Measurements from ENCODE around the gene CEP95. TPM values are rescaled to one million over a fixed set of nuclear protein-coding genes. Genes with fewer than 3 reads are reported as not detected.
"Not testable (repeated sequence)": the region's sequence is repeated elsewhere in the genome, so short reads cannot be mapped to it uniquely, and the experiment has no call there.

Gene CEP95
- total RNA-seq, 1 experiment from 2014 or later = 18.5 TPM

- Histone ChIP-seq H3K36me3 (replicated peaks; ENCODE audit: control insufficient read depth, insufficient read depth, low read length) (peaks cover 29% of the 10 kb centered on the region), H3K27me3 (ENCODE audit: control insufficient read depth, insufficient read depth, low read length) (no peaks in the 10 kb centered on the region), H3K4me3 (ENCODE audit: insufficient read depth, low read depth, low read length) (no peak overlapping the region)
- no peak for DNase-seq
Observed at GRCh38 chr17:64484380-64484779, 22.4 kb upstream of the CEP95 start.

- H3K36me3 ChIP-seq (replicated peaks; ENCODE audit: control insufficient read depth, insufficient read depth, low read length) = peaks cover 40% of the 10 kb centered on the region
- H3K4me3 ChIP-seq (ENCODE audit: insufficient read depth, low read depth, low read length) = no peak overlapping the region
Observed at GRCh38 chr17:64488301-64488700, 18.5 kb upstream of the CEP95 start.

DNA sequence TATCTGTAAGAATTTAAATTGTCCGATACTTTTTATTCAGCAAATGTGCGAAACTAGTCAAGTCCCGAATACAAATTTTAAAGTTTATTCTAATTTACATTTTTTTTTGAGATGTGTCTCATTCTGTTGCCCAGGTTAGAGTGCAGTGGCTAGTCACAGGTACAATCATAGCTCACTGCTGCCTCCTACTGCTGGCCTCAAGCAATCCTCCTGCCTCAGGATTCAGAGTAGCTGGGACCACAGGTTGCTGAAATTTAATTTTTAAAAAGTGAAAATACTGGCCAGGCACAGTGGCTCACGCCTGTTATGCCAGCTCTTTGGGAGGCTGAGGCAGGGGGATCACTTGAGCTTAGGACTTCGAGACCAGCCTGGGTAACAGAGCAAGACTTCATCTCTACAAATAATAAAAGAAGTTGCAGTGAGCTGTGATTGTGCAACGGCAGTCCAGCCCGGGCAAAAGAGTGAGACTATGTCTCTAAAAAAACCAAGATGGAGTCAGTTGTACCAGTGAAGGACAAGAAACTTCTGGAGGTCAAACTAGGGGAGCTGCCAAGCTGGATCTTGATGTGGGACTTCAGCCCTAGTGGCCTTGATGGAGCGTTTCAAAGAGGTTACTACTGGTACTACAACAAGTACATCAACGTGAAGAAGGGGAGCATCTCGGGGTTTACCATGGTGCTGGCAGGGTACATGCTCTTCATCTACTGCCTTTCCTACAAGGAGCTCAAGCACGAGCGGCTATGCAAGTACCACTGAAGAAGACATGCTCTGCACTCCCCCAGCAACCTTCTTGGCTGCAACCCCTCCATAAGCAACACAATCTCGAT is 15.5 kb upstream of the CEP95 start:
- no peak overlapping the region for H3K4me3 ChIP-seq (ENCODE audit: insufficient read depth, low read depth, low read length)
- peaks cover 27% of the 10 kb centered on the region for H3K36me3 ChIP-seq (replicated peaks; ENCODE audit: control insufficient read depth, insufficient read depth, low read length)
- no peak for DNase-seq
- no peaks in the 10 kb centered on the region for H3K27me3 ChIP-seq (ENCODE audit: control insufficient read depth, insufficient read depth, low read length)

More at GRCh38 chr17:64488301-64488700, 18.5 kb upstream of the CEP95 start:
- DNase-seq = no peak
- H3K27me3 ChIP-seq (ENCODE audit: control insufficient read depth, insufficient read depth, low read length) = no peaks in the 10 kb centered on the region

- H3K4me3 ChIP-seq (ENCODE audit: insufficient read depth, low read depth, low read length) = no peak overlapping the region
- no peak for DNase-seq
- peaks cover 27% of the 10 kb centered on the region for H3K36me3 ChIP-seq (replicated peaks; ENCODE audit: control insufficient read depth, insufficient read depth, low read length)
- H3K27me3 ChIP-seq (ENCODE audit: control insufficient read depth, insufficient read depth, low read length) = no peaks in the 10 kb centered on the region
Observed at GRCh38 chr17:64491994-64492393, 14.8 kb upstream of the CEP95 start.

GRCh38 chr17:64492481-64493109 is 14.2 kb upstream of the CEP95 start:
- H3K36me3 ChIP-seq (replicated peaks; ENCODE audit: control insufficient read depth, insufficient read depth, low read length) = peaks cover 27% of the 10 kb centered on the region

GRCh38 chr17:64494121-64494520 is 12.7 kb upstream of the CEP95 start:
- Histone ChIP-seq H3K4me3 (ENCODE audit: insufficient read depth, low read depth, low read length) (no peak overlapping the region), H3K36me3 (replicated peaks; ENCODE audit: control insufficient read depth, insufficient read depth, low read length) (peaks cover 27% of the 10 kb centered on the region), H3K27me3 (ENCODE audit: control insufficient read depth, insufficient read depth, low read length) (no peaks in the 10 kb centered on the region)
- no peak for DNase-seq

More at GRCh38 chr17:64492481-64493109, 14.2 kb upstream of the CEP95 start:
- Histone ChIP-seq H3K4me3 (ENCODE audit: insufficient read depth, low read depth, low read length) (no peak overlapping the region), H3K27me3 (ENCODE audit: control insufficient read depth, insufficient read depth, low read length) (no peaks in the 10 kb centered on the region)
- DNase-seq = peak; percentile 33

- peaks cover 27% of the 10 kb centered on the region for H3K36me3 ChIP-seq (replicated peaks; ENCODE audit: control insufficient read depth, insufficient read depth, low read length)
- not testable (repeated sequence) for DNase-seq; H3K27me3 ChIP-seq (ENCODE audit: control insufficient read depth, insufficient read depth, low read length)
- H3K4me3 ChIP-seq (ENCODE audit: insufficient read depth, low read depth, low read length) = peak overlapping the region; percentile 86; the same call in 1 of the 2 replicates
Observed at GRCh38 chr17:64495300-64495699, 11.5 kb upstream of the CEP95 start.

DNA sequence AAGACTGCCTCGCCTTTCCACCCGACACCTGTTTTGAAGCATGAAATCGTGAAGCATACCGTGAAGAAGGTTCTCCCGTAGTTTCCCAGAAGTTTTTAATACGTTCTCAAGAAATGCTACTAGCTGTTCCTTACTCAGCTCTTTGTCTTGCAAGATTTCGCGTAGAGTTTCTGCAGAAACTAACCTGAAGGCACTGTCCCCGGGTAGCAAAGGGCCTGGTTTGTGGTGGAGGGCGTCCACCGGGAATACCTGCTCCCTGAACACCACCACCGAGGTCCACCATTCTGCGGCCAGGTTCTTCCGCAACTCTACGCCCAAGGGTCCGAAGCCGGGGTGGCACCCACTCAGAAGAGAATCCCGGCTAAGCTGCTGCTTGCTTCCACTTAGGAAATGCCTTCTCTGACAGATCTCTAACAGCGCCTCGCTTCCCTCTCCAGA is 10.4 kb upstream of the CEP95 start:
- DNase-seq = no peak

DNA sequence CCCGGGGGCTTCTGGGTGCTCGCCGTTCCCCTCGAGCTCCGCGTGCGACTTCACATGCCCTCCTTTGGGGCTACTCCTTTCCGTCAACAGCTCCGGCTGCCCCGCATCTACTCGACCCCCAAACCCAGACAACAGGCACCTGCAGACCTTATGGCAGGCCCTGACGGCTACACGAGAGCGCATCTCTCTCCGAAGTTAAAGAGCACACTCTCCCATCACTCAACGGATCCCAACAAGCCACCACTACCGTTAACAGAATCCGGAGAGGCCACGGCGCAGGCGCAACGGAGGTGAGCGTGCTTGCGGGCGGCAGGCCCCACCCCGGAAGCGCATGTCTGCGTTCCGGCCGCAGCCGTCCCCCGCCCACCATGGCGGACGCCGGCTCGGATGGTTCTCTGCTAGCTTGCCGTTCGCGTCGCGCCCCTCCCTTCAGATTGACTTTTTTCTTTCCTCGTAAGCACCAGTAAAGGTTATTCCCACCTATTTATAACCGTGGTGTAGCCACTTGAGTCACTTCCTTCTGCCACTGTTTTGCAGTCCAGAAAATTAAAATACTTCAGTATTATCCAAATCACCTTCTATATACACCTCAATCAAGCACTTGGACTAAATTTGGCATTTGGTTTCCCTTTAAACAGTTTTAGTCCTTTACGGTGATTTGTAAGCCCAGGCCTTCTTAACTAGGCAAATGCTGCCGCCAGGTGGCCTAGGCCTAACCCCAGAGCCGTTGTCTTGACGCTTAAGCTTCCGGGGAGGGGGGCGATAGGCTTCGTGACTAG is 9.8 kb upstream of the CEP95 start, which contains the start of gene POLG2:
POLG2 (minus strand) TSS at position 269 of the 779 bp plus-strand sequence; CDS start at position 183, 86 bp downstream.
- Histone ChIP-seq H3K27me3 (ENCODE audit: control insufficient read depth, insufficient read depth, low read length) (no peaks in the 10 kb centered on the region), H3K36me3 (replicated peaks; ENCODE audit: control insufficient read depth, insufficient read depth, low read length) (peaks cover 30% of the 10 kb centered on the region), H3K4me3 (ENCODE audit: insufficient read depth, low read depth, low read length) (peak within 1 kb of the TSS; percentile 86)
- peak; percentile 93 for DNase-seq

More for the DNA sequence above, 10.4 kb upstream of the CEP95 start:
- H3K36me3 ChIP-seq (replicated peaks; ENCODE audit: control insufficient read depth, insufficient read depth, low read length) = peaks cover 29% of the 10 kb centered on the region
- peak overlapping the region; percentile 86 for H3K4me3 ChIP-seq (ENCODE audit: insufficient read depth, low read depth, low read length)
- H3K27me3 ChIP-seq (ENCODE audit: control insufficient read depth, insufficient read depth, low read length) = no peaks in the 10 kb centered on the region

DNA sequence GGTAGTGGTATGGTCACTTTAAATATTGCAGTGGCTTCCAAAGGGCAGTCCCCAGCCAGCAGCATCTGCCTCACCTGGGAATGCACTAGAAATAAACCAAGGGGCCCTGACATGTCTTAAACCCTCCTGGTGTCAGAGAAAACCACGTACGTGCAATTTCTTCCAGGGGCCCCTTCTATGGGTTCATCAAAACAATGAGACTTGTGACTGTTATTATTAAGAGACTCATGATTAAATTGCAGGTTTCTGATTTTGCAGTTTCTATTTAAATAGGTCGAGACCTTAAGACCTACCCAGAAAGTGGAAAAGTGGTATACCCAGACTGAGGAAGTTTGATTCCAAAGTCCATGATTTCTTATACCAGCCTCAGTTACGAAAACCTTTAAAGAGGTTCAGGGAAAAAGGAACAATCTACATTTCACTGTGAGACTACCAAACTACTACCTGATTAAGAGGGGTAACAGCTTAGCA is 9.2 kb upstream of the CEP95 start:
- Histone ChIP-seq H3K4me3 (ENCODE audit: insufficient read depth, low read depth, low read length) (peak overlapping the region; percentile 86), H3K27me3 (ENCODE audit: control insufficient read depth, insufficient read depth, low read length) (no peaks in the 10 kb centered on the region), H3K36me3 (replicated peaks; ENCODE audit: control insufficient read depth, insufficient read depth, low read length) (peaks cover 33% of the 10 kb centered on the region)
- no peak for DNase-seq

- DNase-seq = no peak
- H3K4me3 ChIP-seq (ENCODE audit: insufficient read depth, low read depth, low read length) = no peak overlapping the region
- H3K27me3 ChIP-seq (ENCODE audit: control insufficient read depth, insufficient read depth, low read length) = no peaks in the 10 kb centered on the region
- peaks cover 37% of the 10 kb centered on the region for H3K36me3 ChIP-seq (replicated peaks; ENCODE audit: control insufficient read depth, insufficient read depth, low read length)
Observed at GRCh38 chr17:64498308-64499203, 8.2 kb upstream of the CEP95 start.

DNA sequence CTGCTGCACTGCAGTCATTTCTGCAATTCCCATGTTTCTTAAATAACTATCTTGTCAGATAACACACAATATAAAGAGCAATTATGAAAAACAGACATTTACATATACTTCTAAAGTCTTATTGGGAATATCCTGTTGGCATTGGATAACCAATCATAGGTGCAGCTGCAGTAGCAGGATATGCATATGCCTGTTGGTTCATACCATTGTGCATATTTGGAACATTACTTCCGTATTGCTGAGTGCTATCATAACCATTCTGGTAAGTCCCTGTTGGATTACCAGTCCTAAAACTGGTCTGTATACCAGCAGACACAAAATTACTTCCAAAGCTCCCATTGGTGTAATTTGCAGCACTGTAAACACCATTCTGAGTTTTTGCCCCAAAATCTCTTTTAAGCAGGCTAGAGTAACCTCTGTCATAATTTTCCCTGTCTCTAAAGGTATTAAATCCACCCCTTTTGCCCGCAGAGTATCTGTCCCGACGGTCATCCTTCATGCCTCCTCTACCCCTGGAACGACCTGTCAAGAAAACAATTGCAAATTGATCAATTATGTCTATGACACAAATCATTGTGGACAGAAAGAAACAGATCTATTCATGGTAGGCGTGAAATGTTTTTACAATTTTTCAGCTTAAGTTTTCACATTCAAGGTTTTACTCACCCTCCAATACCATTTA is 6.8 kb upstream of the CEP95 start:
- H3K27me3 ChIP-seq (ENCODE audit: control insufficient read depth, insufficient read depth, low read length) = no peaks in the 10 kb centered on the region
- H3K36me3 ChIP-seq (replicated peaks; ENCODE audit: control insufficient read depth, insufficient read depth, low read length) = peaks cover 45% of the 10 kb centered on the region
- no peak for DNase-seq
- no peak overlapping the region for H3K4me3 ChIP-seq (ENCODE audit: insufficient read depth, low read depth, low read length)

GRCh38 chr17:64500487-64500859 is 6.3 kb upstream of the CEP95 start:
- Histone ChIP-seq H3K4me3 (ENCODE audit: insufficient read depth, low read depth, low read length) (no peak overlapping the region), H3K27me3 (ENCODE audit: control insufficient read depth, insufficient read depth, low read length) (no peaks in the 10 kb centered on the region), H3K36me3 (replicated peaks; ENCODE audit: control insufficient read depth, insufficient read depth, low read length) (peaks cover 45% of the 10 kb centered on the region)
- no peak for DNase-seq

All from H7 (cell line).